Type B pancreatic cell (in vitro differentiated cells): ENCODE results near the gene ADD2. TPM values are rescaled to one million over a fixed set of nuclear protein-coding genes. Genes with fewer than 3 reads are reported as not detected.

ENCODE experiments used
- DNase-seq: peaks from one replicate; pipeline ENCODE4 v3.0.0; 2021; ENCODE audit warnings: mixed read lengths; ENCODE audit not compliant: unreplicated experiment; ENCODE audit errors: extremely low spot score
- H3K27ac Mint-ChIP-seq: 2 replicates; pipeline ENCODE4 v1.8.0; 2021; ENCODE audit warnings: mild to moderate bottlenecking, mixed read lengths
- H3K27me3 Mint-ChIP-seq: 2 replicates; pipeline ENCODE4 v1.8.0; 2021; ENCODE audit warnings: mixed read lengths
- H3K36me3 Mint-ChIP-seq: 2 replicates; pipeline ENCODE4 v1.8.0; 2021; ENCODE audit warnings: mixed read lengths
- H3K4me1 Mint-ChIP-seq: one replicate; pipeline ENCODE4 v1.8.0; 2021; ENCODE audit warnings: mixed read lengths; ENCODE audit not compliant: unreplicated experiment
- H3K4me3 Mint-ChIP-seq: 2 replicates; pipeline ENCODE4 v1.8.0; 2021; ENCODE audit warnings: mild to moderate bottlenecking, mixed read lengths
- H3K9me3 Mint-ChIP-seq: 2 replicates; pipeline ENCODE4 v1.8.0; 2021; ENCODE audit warnings: mixed read lengths
- CTCF ChIP-seq: fragments of 200-600 bp; sonication (generic); conservative IDR thresholded peaks from 2 replicates; pipeline ENCODE4 v1.5.0; 2021; ENCODE audit warnings: antibody characterized with exemption, mild to moderate bottlenecking
- total RNA-seq: library from RNA; stranded (reverse); gene quantifications from 2 replicates; pipeline ENCODE4 v1.2.1, GENCODE V29; 2021; ENCODE audit warnings: low replicate concordance

The ADD2 gene
- total RNA-seq, 1 donor from 2014 or later: 5.0 TPM

GRCh38 chr2:70789304-70790135, 21.5 kb upstream of the ADD2 start:
- no peaks in the 10 kb centered on the region for H3K36me3 Mint-ChIP-seq
- H3K9me3 Mint-ChIP-seq: no peaks in the 10 kb centered on the region
- peak overlapping the region; percentile 87 for H3K4me3 Mint-ChIP-seq
- H3K4me1 Mint-ChIP-seq: peaks cover 5% of the 10 kb centered on the region
- DNase-seq: peak; percentile 73
- peak overlapping the region; percentile 13 for H3K27ac Mint-ChIP-seq
- peak; percentile 79 for TF ChIP-seq CTCF
- H3K27me3 Mint-ChIP-seq: peaks cover 89% of the 10 kb centered on the region

GRCh38 chr2:70785137-70785911, 17.3 kb upstream of the ADD2 start:
- Mint-ChIP-seq H3K9me3 (no peaks in the 10 kb centered on the region), H3K27me3 (peaks cover 74% of the 10 kb centered on the region), H3K27ac (no peak overlapping the region), H3K4me3 (no peak overlapping the region), H3K4me1 (peaks cover 5% of the 10 kb centered on the region), H3K36me3 (no peaks in the 10 kb centered on the region)
- peak; percentile 64 for TF ChIP-seq CTCF
- DNase-seq: no peak

- Mint-ChIP-seq H3K27ac (no peak overlapping the region), H3K4me3 (no peak overlapping the region), H3K9me3 (no peaks in the 10 kb centered on the region), H3K4me1 (no peaks in the 10 kb centered on the region), H3K27me3 (peaks cover 73% of the 10 kb centered on the region), H3K36me3 (no peaks in the 10 kb centered on the region)
- no peak for DNase-seq
- no peak for TF ChIP-seq CTCF
Measured at GRCh38 chr2:70784320-70784719, 16.3 kb upstream of the ADD2 start.

- H3K36me3 Mint-ChIP-seq: no peaks in the 10 kb centered on the region
- no peak overlapping the region for H3K27ac Mint-ChIP-seq
- H3K4me1 Mint-ChIP-seq: no peaks in the 10 kb centered on the region
- no peak overlapping the region for H3K4me3 Mint-ChIP-seq
- no peak for TF ChIP-seq CTCF
- H3K9me3 Mint-ChIP-seq: no peaks in the 10 kb centered on the region
- DNase-seq: no peak
- H3K27me3 Mint-ChIP-seq: peaks cover 66% of the 10 kb centered on the region
Measured at GRCh38 chr2:70779911-70780545, 12.0 kb upstream of the ADD2 start.

GRCh38 chr2:70779491-70779890, 11.5 kb upstream of the ADD2 start:
- TF ChIP-seq CTCF: no peak
- Mint-ChIP-seq H3K4me1 (no peaks in the 10 kb centered on the region), H3K9me3 (no peaks in the 10 kb centered on the region), H3K27ac (no peak overlapping the region), H3K36me3 (no peaks in the 10 kb centered on the region), H3K4me3 (no peak overlapping the region), H3K27me3 (peaks cover 70% of the 10 kb centered on the region)
- no peak for DNase-seq
